D341Med (cell line): ENCODE data around the gene PRSS36.

Source experiments
- DNase-seq: peaks from one replicate; pipeline ENCODE4 v3.0.0; 2012; ENCODE audit warnings: low spot score

The PRSS36 gene

GRCh38 chr16:31099860-31100638 lies 49.8 kb downstream of the PRSS36 start:
- no peak for DNase-seq

- DNase-seq: peak; percentile 91
Measured at GRCh38 chr16:31094424-31095120, 55.3 kb downstream of the PRSS36 start, which contains the start of gene VKORC1. Gene VKORC1, minus strand, starts transcription at chr16:31094797. Its CDS starts 68 bp downstream, at chr16:31094729.

- DNase-seq: peak; percentile 53
Measured at GRCh38 chr16:31094088-31094423, 55.8 kb downstream of the PRSS36 start.

- peak; percentile 64 for DNase-seq
Measured at GRCh38 chr16:31093132-31093703, 56.6 kb downstream of the PRSS36 start.

- no peak for DNase-seq
Measured at GRCh38 chr16:31092330-31092729, 57.5 kb downstream of the PRSS36 start.

GRCh38 chr16:31090540-31090939 lies 59.3 kb downstream of the PRSS36 start:
- DNase-seq: no peak

- DNase-seq: no peak
Measured at GRCh38 chr16:31089199-31089598, 60.7 kb downstream of the PRSS36 start.
